Loucy (cell line): ENCODE results near the gene ANAPC5.

Experiments used
- CTCF ChIP-seq: fragments of 200-600 bp; sonication (generic); conservative IDR thresholded peaks from 2 replicates; pipeline ENCODE4 v1.5.1; 2014; ENCODE audit warnings: mild to moderate bottlenecking, antibody characterized with exemption, low read length
- EZH2phosphoT487 ChIP-seq: fragments of 200-600 bp; IDR thresholded peaks from 2 replicates; pipeline ENCODE4 v1.6.1; 2018; ENCODE audit warnings: antibody characterized with exemption, mild to moderate bottlenecking, moderate library complexity, borderline replicate concordance

GRCh38 chr12:121366063-121366459, 13.8 kb upstream of the ANAPC5 start:
- no peak for TF ChIP-seq CTCF
- no peak for TF ChIP-seq EZH2phosphoT487
